Measurements from ENCODE around the gene TBC1D8B. TPM values are rescaled to one million over a fixed set of nuclear protein-coding genes. Genes with fewer than 3 reads are reported as not detected.
"Not testable (repeated sequence)": the region's sequence is repeated elsewhere in the genome, so short reads cannot be mapped to it uniquely, and the experiment has no call there.

Gene TBC1D8B
- total RNA-seq, 1 experiment from 2014 or later = 9.2 TPM

DNA sequence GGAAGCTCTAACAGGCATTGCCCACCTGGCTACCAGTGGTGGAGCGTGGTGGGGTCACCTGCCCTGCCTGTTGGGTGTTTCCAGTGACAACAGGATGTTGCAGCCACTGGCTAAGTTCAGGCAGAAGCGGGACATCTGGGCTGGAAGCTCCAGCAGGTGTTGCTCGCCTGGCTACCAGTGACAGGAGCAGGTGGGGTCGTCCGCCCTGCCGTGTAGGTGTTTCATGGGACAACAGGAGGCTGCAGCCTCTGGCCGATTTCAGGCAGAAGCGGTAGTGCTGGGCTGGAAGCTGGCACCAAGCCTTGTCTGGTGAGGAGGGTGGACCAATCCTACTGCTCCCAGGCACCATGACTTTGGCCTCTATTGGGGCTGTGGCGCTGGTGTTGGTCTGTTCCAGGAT, 61.2 kb downstream of the TBC1D8B start (continued):
- no peak for TF ChIP-seq ELF1 (IDR thresholded peaks at IDR 0.05; ENCODE audit: borderline replicate concordance, low read depth)
- TF ChIP-seq EZH2phosphoT487 (IDR thresholded peaks at IDR 0.05; ENCODE audit: borderline replicate concordance) = no peak
- TF ChIP-seq EGR1 (IDR thresholded peaks at IDR 0.05; ENCODE audit: low read depth) = no peak
- TF ChIP-seq, protein P1, sequence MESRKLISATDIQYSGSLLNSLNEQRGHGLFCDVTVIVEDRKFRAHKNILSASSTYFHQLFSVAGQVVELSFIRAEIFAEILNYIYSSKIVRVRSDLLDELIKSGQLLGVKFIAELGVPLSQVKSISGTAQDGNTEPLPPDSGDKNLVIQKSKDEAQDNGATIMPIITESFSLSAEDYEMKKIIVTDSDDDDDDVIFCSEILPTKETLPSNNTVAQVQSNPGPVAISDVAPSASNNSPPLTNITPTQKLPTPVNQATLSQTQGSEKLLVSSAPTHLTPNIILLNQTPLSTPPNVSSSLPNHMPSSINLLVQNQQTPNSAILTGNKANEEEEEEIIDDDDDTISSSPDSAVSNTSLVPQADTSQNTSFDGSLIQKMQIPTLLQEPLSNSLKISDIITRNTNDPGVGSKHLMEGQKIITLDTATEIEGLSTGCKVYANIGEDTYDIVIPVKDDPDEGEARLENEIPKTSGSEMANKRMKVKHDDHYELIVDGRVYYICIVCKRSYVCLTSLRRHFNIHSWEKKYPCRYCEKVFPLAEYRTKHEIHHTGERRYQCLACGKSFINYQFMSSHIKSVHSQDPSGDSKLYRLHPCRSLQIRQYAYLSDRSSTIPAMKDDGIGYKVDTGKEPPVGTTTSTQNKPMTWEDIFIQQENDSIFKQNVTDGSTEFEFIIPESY (IDR thresholded peaks at IDR 0.05; ENCODE audit: extremely low read depth, insufficient replicate concordance, low read length) = no peak

DNA sequence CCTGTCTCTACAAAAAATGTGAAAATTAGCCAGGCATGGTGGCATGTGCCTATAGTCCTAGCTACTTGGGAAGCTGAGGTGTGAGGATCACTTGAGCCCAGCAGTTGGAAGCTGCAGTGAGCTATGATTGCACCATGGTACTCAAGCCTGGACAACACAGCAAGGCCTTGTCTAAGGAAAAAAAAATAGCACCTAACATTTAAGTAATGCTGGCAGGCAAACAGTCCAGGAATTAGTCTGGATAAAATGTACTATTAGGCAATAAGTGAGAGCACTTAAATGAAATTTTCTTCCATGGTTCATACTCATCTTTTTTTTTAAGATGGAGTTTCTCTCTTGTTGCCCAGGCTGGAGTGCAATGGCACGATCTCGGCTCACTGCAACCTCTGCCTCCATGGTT, 70.3 kb downstream of the TBC1D8B start:
- H3K79me2 ChIP-seq (ENCODE audit: insufficient read depth, low read length); H3K4me1 ChIP-seq (ENCODE audit: control insufficient read depth in 1 of 2, insufficient read depth in 2 of 2, low read length in 2 of 2); ATAC-seq; RAD21 ChIA-PET (ENCODE audit: low non-redundant PET in 1 of 2, low total read pairs in 2 of 2, uncharacterized antibody in 2 of 2, unreplicated experiment in 2 of 2); BruUV-seq (replicated peaks); intact Hi-C loops (cut with micrococcal nuclease); H3K9me3 ChIP-seq (ENCODE audit: control insufficient read depth in 1 of 2, insufficient read depth in 1 of 2, low read depth in 1 of 2, low read length in 2 of 2); H3K27me3 ChIP-seq (ENCODE audit: insufficient read depth, low read length); H3K9me2 ChIP-seq (ENCODE audit: insufficient read depth); H3K4me2 ChIP-seq (ENCODE audit: low read length); H3K4me3 ChIP-seq (replicated peaks in 1 of 2; ENCODE audit: low read depth in 1 of 2, low read length in 2 of 2); H3K9ac ChIP-seq (ENCODE audit: low read length); H2AFZ ChIP-seq (ENCODE audit: low read depth, low read length, poor library complexity, severe bottlenecking); H3K36me3 ChIP-seq (ENCODE audit: control insufficient read depth in 1 of 2, insufficient read depth in 2 of 2, low read length in 2 of 2); POLR2A ChIA-PET; DNase-seq (ENCODE audit: low read depth, low spot score); H4K20me1 ChIP-seq (ENCODE audit: insufficient read depth); H3K27ac ChIP-seq (ENCODE audit: low read depth, low read length); CTCF ChIA-PET: not testable (repeated sequence)

DNA sequence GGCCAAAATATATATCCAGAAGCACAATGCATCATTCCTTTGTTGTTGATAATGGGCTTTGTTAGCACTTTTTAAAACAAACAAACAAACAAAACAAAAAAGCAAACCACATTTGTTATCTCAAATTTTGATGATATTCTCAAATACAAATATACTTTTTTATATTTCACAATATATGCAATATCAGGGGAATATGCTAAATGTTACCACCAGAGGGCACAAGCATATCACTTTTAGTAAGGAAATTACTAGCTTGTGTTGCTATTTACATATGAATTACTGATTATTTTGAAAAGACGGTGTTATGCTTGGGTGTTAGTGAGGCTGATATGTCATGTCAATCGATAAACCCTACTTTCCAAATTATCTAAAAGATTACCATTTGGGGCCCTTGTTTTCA, 71.6 kb downstream of the TBC1D8B start:
- Histone ChIP-seq H3K9me2 (ENCODE audit: insufficient read depth) (no peaks in the 10 kb centered on the region), H3K4me2 (ENCODE audit: low read length) (no peak overlapping the region), H3K36me3 (ENCODE audit: control insufficient read depth in 1 of 2, insufficient read depth in 2 of 2, low read length in 2 of 2) (no peaks in the 10 kb centered on the region), H3K9ac (ENCODE audit: low read length) (no peak overlapping the region), H4K20me1 (ENCODE audit: insufficient read depth) (no peaks in the 10 kb centered on the region), H3K27me3 (ENCODE audit: insufficient read depth, low read length) (no peaks in the 10 kb centered on the region), H3K79me2 (ENCODE audit: insufficient read depth, low read length) (no peaks in the 10 kb centered on the region), H2AFZ (ENCODE audit: low read depth, low read length, poor library complexity, severe bottlenecking) (no peak overlapping the region), H3K27ac (ENCODE audit: low read depth, low read length) (no peak overlapping the region), H3K4me1 (ENCODE audit: control insufficient read depth in 1 of 2, insufficient read depth in 2 of 2, low read length in 2 of 2) (no peaks in the 10 kb centered on the region), H3K9me3 (ENCODE audit: control insufficient read depth in 1 of 2, insufficient read depth in 1 of 2, low read depth in 1 of 2, low read length in 2 of 2) (no peaks in the 10 kb centered on the region), H3K4me3 (replicated peaks in 1 of 2; ENCODE audit: low read depth in 1 of 2, low read length in 2 of 2) (no peak overlapping the region)
- BruUV-seq (replicated peaks) = no TSS peak
- RAD21 ChIA-PET (ENCODE audit: low non-redundant PET in 1 of 2, low total read pairs in 2 of 2, uncharacterized antibody in 2 of 2, unreplicated experiment in 2 of 2) = interaction anchor here (0.8 to 1.2 kb wide), 2 partner anchors 86 kb away, joined by 3 read pairs; no protein-coding TSS in a partner anchor
- POLR2A ChIA-PET = no interaction called here
- intact Hi-C loops (cut with micrococcal nuclease) = no loop called here
- CTCF ChIA-PET = interaction anchor here (0.6 to 2.6 kb wide), 7 partner anchors 9 to 148 kb away, joined by 3 to 14 read pairs (median 3); no protein-coding TSS in a partner anchor
- DNase-seq (ENCODE audit: low read depth, low spot score) (no peak), ATAC-seq (no peak)
- TF ChIP-seq SP1 (IDR thresholded peaks at IDR 0.05; ENCODE audit: low read depth) (no peak), CBX3 (IDR thresholded peaks at IDR 0.05; ENCODE audit: low read depth) (no peak), POLR2A (IDR thresholded peaks at IDR 0.05; ENCODE audit: borderline replicate concordance, extremely low read depth, insufficient read depth, insufficient read length) (no peak), FOSL1 (IDR thresholded peaks at IDR 0.05; ENCODE audit: low read depth) (no peak), ELF1 (IDR thresholded peaks at IDR 0.05; ENCODE audit: borderline replicate concordance, low read depth) (no peak), JUND (IDR thresholded peaks at IDR 0.05) (no peak), YY1 (IDR thresholded peaks at IDR 0.05; ENCODE audit: extremely low read depth, insufficient replicate concordance, low read depth, low read length) (no peak), CTCF (IDR thresholded peaks at IDR 0.05 in 2 of 3, conservative IDR thresholded peaks at IDR 0.05 in 1 of 3; ENCODE audit: borderline replicate concordance in 1 of 3, insufficient read depth in 1 of 3, low read depth in 2 of 3, low read length in 2 of 3) (peak; percentile 23 to 54 (median 36); a peak in 3 of 6 replicates), EZH2phosphoT487 (IDR thresholded peaks at IDR 0.05; ENCODE audit: borderline replicate concordance) (no peak)
- TF ChIP-seq, protein P1 (IDR thresholded peaks at IDR 0.05; ENCODE audit: extremely low read depth, insufficient replicate concordance, low read length) = no peak

Data from HCT116 (cell line).